ENCODE data around the gene TLCD3B. TPM values are rescaled to one million over a fixed set of nuclear protein-coding genes. Genes with fewer than 3 reads are reported as not detected.

TLCD3B gene
- total RNA-seq, 1 experiment from 2014 or later = 0.90 TPM

DNA sequence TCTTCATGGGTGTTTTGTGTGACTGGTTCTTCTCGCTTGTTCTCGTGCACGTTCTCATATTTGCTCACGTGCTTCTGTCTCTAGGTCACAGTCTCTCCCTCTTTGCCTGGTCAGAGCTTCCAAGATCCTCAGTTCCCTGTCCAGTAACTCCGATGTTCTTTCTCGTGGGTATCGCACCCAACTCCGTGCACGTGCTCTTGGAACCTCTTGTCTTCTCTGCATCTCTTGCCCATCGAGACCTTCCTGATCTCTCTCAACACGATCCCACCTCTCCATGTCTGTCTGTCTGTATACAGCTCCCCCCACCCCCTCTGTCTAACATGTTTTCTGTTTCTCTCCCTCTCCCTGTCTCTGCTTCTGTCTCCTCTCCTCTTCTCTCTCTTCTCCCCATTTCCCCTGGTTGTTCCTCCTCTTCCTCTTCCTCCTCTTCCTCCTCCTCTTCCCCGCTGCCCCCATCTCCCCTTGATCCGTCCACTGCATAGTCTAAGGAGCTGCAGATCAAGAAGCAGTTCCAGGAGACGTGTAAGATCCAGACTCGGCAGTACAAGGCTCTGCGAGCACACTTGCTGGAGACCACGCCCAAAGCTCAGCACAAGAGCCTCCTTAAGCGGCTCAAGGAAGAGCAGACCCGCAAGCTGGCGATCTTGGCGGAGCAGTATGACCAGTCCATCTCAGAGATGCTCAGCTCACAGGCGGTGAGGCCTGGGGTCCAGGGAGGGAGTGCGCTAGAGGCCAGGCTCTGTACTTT lies 41.8 kb downstream of the TLCD3B start:
- H3K4me3 Mint-ChIP-seq (ENCODE audit: low read depth, unreplicated experiment) = no peak overlapping the region
- no peak for DNase-seq
- intact Hi-C loops (cut with micrococcal nuclease; ENCODE audit: unreplicated experiment) = no loop called here
- no peak overlapping the region for H3K27ac Mint-ChIP-seq (ENCODE audit: unreplicated experiment)
- peaks cover 39% of the 10 kb centered on the region for H3K36me3 Mint-ChIP-seq (ENCODE audit: insufficient read depth, unreplicated experiment)
- BruUV-seq (replicated peaks) = no TSS peak
- no peak for TF ChIP-seq CTCF (IDR thresholded peaks at IDR 0.05; ENCODE audit: unreplicated experiment)
- CTCF ChIA-PET = interaction anchor here (0.8 kb wide), 1 partner anchor 135 kb away, joined by 17 read pairs; no protein-coding TSS in a partner anchor
- H3K27me3 Mint-ChIP-seq (ENCODE audit: unreplicated experiment) = no peaks in the 10 kb centered on the region
- H3K4me1 Mint-ChIP-seq (ENCODE audit: low read depth, unreplicated experiment) = peaks cover 7% of the 10 kb centered on the region
- no peaks in the 10 kb centered on the region for H3K9me3 Mint-ChIP-seq (ENCODE audit: low read depth, unreplicated experiment)

GRCh38 chr16:29988346-29989075 lies 42.6 kb downstream of the TLCD3B start:
- peaks cover 41% of the 10 kb centered on the region for H3K36me3 Mint-ChIP-seq (ENCODE audit: insufficient read depth, unreplicated experiment)
- no TSS peak for BruUV-seq (replicated peaks)
- H3K27ac Mint-ChIP-seq (ENCODE audit: unreplicated experiment) = no peak overlapping the region
- H3K4me3 Mint-ChIP-seq (ENCODE audit: low read depth, unreplicated experiment) = no peak overlapping the region
- H3K9me3 Mint-ChIP-seq (ENCODE audit: low read depth, unreplicated experiment) = no peaks in the 10 kb centered on the region
- CTCF ChIA-PET = interaction anchor here (1.2 kb wide), 1 partner anchor 13 kb away, joined by 3 read pairs; no protein-coding TSS in a partner anchor
- intact Hi-C loops (cut with micrococcal nuclease; ENCODE audit: unreplicated experiment) = no loop called here
- H3K4me1 Mint-ChIP-seq (ENCODE audit: low read depth, unreplicated experiment) = no peaks in the 10 kb centered on the region
- no peak for DNase-seq
- no peak for TF ChIP-seq CTCF (IDR thresholded peaks at IDR 0.05; ENCODE audit: unreplicated experiment)
- no peaks in the 10 kb centered on the region for H3K27me3 Mint-ChIP-seq (ENCODE audit: unreplicated experiment)

- no peak for DNase-seq
- Mint-ChIP-seq H3K27ac (ENCODE audit: unreplicated experiment) (no peak overlapping the region), H3K9me3 (ENCODE audit: low read depth, unreplicated experiment) (no peaks in the 10 kb centered on the region), H3K36me3 (ENCODE audit: insufficient read depth, unreplicated experiment) (peaks cover 44% of the 10 kb centered on the region), H3K4me3 (ENCODE audit: low read depth, unreplicated experiment) (no peak overlapping the region), H3K27me3 (ENCODE audit: unreplicated experiment) (no peaks in the 10 kb centered on the region), H3K4me1 (ENCODE audit: low read depth, unreplicated experiment) (no peaks in the 10 kb centered on the region)
- BruUV-seq (replicated peaks) = no TSS peak
- CTCF ChIA-PET = interaction anchor here (1.2 kb wide), 1 partner anchor 12 kb away, joined by 3 read pairs; no protein-coding TSS in a partner anchor
- no peak for TF ChIP-seq CTCF (IDR thresholded peaks at IDR 0.05; ENCODE audit: unreplicated experiment)
- intact Hi-C loops (cut with micrococcal nuclease; ENCODE audit: unreplicated experiment) = no loop called here
These were observed 43.5 kb downstream of the TLCD3B start for GRCh38 chr16:29987371-29988085.

GRCh38 chr16:29986931-29987330 lies 44.1 kb downstream of the TLCD3B start:
- CTCF ChIA-PET = interaction anchor here (1.2 kb wide), 1 partner anchor 11 kb away, joined by 3 read pairs; no protein-coding TSS in a partner anchor
- H3K9me3 Mint-ChIP-seq (ENCODE audit: low read depth, unreplicated experiment) = no peaks in the 10 kb centered on the region
- H3K4me1 Mint-ChIP-seq (ENCODE audit: low read depth, unreplicated experiment) = no peaks in the 10 kb centered on the region
- H3K4me3 Mint-ChIP-seq (ENCODE audit: low read depth, unreplicated experiment) = no peak overlapping the region
- no peaks in the 10 kb centered on the region for H3K27me3 Mint-ChIP-seq (ENCODE audit: unreplicated experiment)
- no TSS peak for BruUV-seq (replicated peaks)
- no peak for DNase-seq
- intact Hi-C loops (cut with micrococcal nuclease; ENCODE audit: unreplicated experiment) = no loop called here
- H3K36me3 Mint-ChIP-seq (ENCODE audit: insufficient read depth, unreplicated experiment) = peaks cover 49% of the 10 kb centered on the region
- TF ChIP-seq CTCF (IDR thresholded peaks at IDR 0.05; ENCODE audit: unreplicated experiment) = no peak
- H3K27ac Mint-ChIP-seq (ENCODE audit: unreplicated experiment) = no peak overlapping the region

Data from Calu3 (cell line).